Left ventricle myocardium inferior (tissue), 1 donor: ENCODE results near the gene HTD2. TPM values are rescaled to one million over a fixed set of nuclear protein-coding genes. Genes with fewer than 3 reads are reported as not detected.

ENCODE experiments used
- DNase-seq: peaks from one replicate; pipeline ENCODE4 v3.0.0-alpha.2; 2020
- H3K27ac ChIP-seq: fragments of 200-600 bp; replicated peaks from 2 replicates; pipeline ENCODE4 v1.8.0; 2021
- H3K27me3 ChIP-seq: fragments of 200-600 bp; 2 replicates; pipeline ENCODE4 v1.8.0; 2021; ENCODE audit warnings: low read depth
- H3K36me3 ChIP-seq: fragments of 200-600 bp; 2 replicates; pipeline ENCODE4 v1.8.0; 2021
- H3K4me1 ChIP-seq: fragments of 200-600 bp; 2 replicates; pipeline ENCODE4 v1.8.0; 2021
- H3K4me3 ChIP-seq: fragments of 200-600 bp; 2 replicates; pipeline ENCODE4 v1.8.0; 2021; ENCODE audit warnings: mild to moderate bottlenecking, moderate library complexity
- H3K9me3 ChIP-seq: fragments of 200-600 bp; replicated peaks from 2 replicates; pipeline ENCODE4 v1.8.0; 2021
- intact Hi-C: fragments of 100-400 bp; cut with micrococcal nuclease; formaldehyde crosslinking; loops from one replicate; pipeline ENCODE4 v1.11.0; 2022
- total RNA-seq: library from RNA; stranded (reverse); fragmentation: NEBNext Ultra II Directional; extraction: Animal tissue kit (Norgen Biotek cat#: 25700); gene quantifications from one replicate; pipeline ENCODE4 v1.2.1, GENCODE V29; 2021
- TF ChIP-seq, protein P1 (sequence below): fragments of 200-600 bp; IDR thresholded peaks from 2 replicates; pipeline ENCODE4 v1.8.0; 2021; ENCODE audit warnings: antibody characterized with exemption, mild to moderate bottlenecking, borderline replicate concordance
- donor health status: DM: no; HTN: yes; CAD: no; lungs with severe emphysema.

Gene HTD2
- total RNA-seq, 1 donor from 2014 or later: 13.0 TPM

DNA sequence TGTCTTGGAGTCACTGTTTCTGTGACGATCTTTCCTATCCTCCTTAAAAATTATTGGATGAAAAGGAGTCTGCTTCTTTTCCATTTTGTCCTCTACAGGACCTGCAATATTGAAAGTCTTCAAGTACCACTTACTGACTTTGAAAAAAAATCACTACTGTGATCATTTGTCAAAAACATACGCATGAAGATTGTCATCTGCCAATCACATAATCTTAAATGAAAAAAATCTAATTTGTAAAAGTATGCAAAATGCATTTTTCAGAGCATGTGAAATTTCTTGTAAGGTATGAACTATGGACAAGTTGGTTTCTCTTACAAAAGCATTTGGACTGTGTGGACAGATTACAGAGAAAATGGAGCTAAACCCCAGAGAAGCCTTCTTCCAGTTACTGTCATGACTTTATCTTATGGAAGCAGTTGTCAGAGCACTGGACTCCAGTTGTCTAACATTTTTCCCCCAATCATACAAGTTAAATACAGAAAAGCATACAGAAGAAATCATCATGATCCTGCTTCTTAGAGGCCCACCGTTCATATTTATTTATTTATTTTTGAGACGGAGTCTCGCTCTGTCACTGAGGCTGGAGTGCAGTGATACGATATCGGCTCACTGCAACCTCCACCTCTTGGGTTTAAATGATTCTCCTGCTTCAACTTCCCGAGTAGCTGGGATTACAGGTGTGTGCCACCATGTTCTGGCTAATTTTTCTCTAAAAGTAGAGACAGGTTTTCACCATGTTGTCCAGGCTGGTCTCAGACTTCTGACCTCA lies 23.0 kb downstream of the HTD2 start:
- TF ChIP-seq, protein P1, sequence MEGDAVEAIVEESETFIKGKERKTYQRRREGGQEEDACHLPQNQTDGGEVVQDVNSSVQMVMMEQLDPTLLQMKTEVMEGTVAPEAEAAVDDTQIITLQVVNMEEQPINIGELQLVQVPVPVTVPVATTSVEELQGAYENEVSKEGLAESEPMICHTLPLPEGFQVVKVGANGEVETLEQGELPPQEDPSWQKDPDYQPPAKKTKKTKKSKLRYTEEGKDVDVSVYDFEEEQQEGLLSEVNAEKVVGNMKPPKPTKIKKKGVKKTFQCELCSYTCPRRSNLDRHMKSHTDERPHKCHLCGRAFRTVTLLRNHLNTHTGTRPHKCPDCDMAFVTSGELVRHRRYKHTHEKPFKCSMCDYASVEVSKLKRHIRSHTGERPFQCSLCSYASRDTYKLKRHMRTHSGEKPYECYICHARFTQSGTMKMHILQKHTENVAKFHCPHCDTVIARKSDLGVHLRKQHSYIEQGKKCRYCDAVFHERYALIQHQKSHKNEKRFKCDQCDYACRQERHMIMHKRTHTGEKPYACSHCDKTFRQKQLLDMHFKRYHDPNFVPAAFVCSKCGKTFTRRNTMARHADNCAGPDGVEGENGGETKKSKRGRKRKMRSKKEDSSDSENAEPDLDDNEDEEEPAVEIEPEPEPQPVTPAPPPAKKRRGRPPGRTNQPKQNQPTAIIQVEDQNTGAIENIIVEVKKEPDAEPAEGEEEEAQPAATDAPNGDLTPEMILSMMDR: no peak
- no peak for DNase-seq
- Histone ChIP-seq H3K27ac (no peak overlapping the region), H3K27me3 (no peaks in the 10 kb centered on the region), H3K4me1 (peaks cover 40% of the 10 kb centered on the region), H3K36me3 (no peaks in the 10 kb centered on the region), H3K4me3 (no peak overlapping the region), H3K9me3 (no peaks in the 10 kb centered on the region)
- intact Hi-C loops: no loop called here

DNA sequence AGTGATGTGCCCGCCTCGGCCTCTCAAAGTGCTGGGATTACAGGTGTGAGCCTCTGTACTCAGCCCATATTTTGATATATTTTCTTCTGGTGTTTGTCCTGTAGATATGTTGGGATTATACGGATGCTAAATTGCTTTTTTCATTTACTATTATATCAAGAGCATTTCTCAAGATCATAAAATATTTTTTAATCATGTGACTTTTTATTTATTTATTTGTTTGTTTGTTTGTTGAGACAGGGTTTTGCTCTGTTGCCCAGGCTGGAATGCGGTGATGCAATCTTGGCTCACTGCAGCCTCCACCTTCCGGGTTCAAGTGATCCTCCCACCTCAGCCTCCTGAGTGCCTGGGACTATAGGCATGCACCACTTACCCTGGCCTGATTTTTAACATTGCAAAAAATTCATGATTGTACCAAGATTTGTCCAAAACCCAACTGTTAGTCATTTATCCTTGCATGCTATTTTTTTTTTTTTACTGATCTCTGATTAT lies 23.6 kb downstream of the HTD2 start:
- H3K4me3 ChIP-seq: no peak overlapping the region
- DNase-seq: no peak
- no peaks in the 10 kb centered on the region for H3K9me3 ChIP-seq
- H3K27ac ChIP-seq: no peak overlapping the region
- H3K4me1 ChIP-seq: peaks cover 38% of the 10 kb centered on the region
- TF ChIP-seq, protein P1: no peak
- H3K36me3 ChIP-seq: no peaks in the 10 kb centered on the region
- intact Hi-C loops: loop anchor here (10.0 kb wide), 1 partner anchor 165 kb away; the partner anchor contains the start of gene KCTD6
- H3K27me3 ChIP-seq: no peaks in the 10 kb centered on the region

DNA sequence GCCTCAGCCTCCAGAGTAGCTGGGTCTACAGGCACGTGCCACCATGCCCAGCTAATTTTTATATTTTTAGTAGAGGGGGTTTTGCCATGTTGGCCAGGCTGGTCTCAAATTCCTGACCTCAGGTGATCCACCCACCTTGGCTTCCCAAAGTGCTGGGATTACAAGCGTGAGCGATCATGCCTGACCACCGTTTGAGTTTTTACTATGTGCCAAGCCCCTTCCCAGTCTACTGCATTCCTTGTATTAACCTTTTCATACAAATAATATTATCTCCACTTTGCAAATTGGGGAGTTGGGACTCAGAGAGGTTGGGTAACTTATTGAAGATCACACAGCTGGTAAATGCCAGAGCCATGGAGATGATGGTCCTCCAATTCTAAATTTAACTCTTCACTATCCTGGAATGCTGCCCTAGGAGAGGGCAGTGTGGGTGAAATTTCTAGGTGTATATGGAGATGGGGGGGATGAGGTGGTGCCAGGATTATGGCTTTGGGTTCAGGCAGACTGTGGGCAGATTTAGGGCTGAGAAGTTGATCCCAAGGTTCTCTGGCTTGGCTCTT lies 25.4 kb downstream of the HTD2 start:
- no peaks in the 10 kb centered on the region for H3K27me3 ChIP-seq
- TF ChIP-seq, protein P1: no peak
- DNase-seq: no peak
- H3K4me1 ChIP-seq: peaks cover 39% of the 10 kb centered on the region
- intact Hi-C loops: loop anchor here (10.0 kb wide), 1 partner anchor 163 kb away; the partner anchor contains the start of gene KCTD6
- no peaks in the 10 kb centered on the region for H3K36me3 ChIP-seq
- H3K9me3 ChIP-seq: no peaks in the 10 kb centered on the region
- no peak overlapping the region for H3K27ac ChIP-seq
- no peak overlapping the region for H3K4me3 ChIP-seq

DNA sequence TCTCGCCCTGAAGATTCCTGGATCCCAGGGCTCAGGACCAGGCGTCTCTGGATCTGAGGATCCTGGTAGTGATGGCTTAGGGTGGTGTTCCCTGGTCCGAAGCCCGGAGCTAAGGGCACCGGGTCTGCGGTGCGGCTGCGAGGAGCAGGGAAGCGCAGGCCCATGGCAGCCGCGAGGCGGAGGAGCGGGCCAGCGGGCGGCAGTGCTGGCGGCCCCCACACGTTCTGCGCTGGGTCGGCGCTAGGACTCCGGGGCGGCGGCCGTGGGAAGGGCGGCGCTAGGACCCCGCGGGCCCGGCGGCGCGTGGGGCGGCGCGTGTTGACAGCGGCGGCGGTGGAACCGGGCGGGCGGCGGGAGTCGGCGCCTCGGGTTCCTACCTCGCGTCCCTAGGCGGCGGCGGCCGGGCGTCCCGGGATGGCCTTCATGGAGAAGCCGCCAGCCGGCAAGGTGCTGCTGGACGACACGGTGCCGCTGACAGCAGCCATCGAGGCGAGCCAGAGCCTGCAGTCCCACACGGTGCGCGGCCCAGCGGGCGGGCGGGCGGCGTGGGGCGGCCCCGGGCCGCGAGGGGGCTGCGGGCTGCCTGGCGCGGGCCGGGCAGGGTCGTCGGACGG lies 26.4 kb downstream of the HTD2 start, which contains the start of gene PXK:
PXK (plus strand) TSS at position 318 of the 614 bp plus-strand sequence; CDS start at position 415, 97 bp downstream.
- peaks cover 39% of the 10 kb centered on the region for H3K4me1 ChIP-seq
- intact Hi-C loops: loop anchor here (10.0 kb wide), 1 partner anchor 162 kb away; the partner anchor contains the start of gene KCTD6

More for the DNA sequence above, 26.4 kb downstream of the HTD2 start, which contains the start of gene PXK:
- peak within 1 kb of the TSS; percentile 78 for H3K27ac ChIP-seq
- DNase-seq: peak; percentile 88
- H3K27me3 ChIP-seq: no peaks in the 10 kb centered on the region
- no peaks in the 10 kb centered on the region for H3K9me3 ChIP-seq
- peaks cover 3% of the 10 kb centered on the region for H3K36me3 ChIP-seq
- TF ChIP-seq, protein P1: peak; percentile 30
- peak within 1 kb of the TSS; percentile 88 for H3K4me3 ChIP-seq
